ENCODE measurements around the gene VSIG10L. TPM values are rescaled to one million over a fixed set of nuclear protein-coding genes. Genes with fewer than 3 reads are reported as not detected.

The VSIG10L gene
- total and polyA plus RNA-seq, 4 experiments from 2014 or later = 0.17 to 0.26 (median 0.22) TPM; not detected in 1

DNA sequence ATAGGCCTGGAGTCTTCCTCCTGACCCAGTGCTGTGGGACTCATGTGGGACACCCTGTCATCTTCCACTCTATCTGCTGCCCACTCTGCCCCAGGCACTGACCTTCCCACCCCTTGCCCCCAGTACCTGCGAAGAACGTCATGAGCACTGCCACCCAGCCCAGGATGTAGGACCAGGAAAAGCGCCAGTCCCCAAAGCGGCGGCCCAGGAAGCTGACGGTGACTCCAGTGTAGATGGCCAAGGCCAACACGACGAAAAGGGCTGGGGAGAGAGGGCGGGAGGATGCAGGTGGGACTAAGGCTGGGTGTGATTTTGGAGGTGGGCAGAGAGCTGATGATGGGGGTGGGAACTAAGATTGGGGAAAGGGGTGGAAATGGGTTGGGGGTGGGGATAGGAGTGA is 38.4 kb upstream of the VSIG10L start:
- Mint-ChIP-seq H3K9me3 (peaks cover 0 to 7% (median 2%) of the 10 kb centered on the region in 8 donors), H3K36me3 (no peaks in the 10 kb centered on the region), H3K27ac (no peak overlapping the region), H3K27me3 (no peaks in the 10 kb centered on the region), H3K4me3 (no peak overlapping the region), H3K4me1 (peaks cover 11 to 21% (median 12%) of the 10 kb centered on the region in 4 donors)
- Histone ChIP-seq H3K27me3 (ENCODE audit: insufficient read depth, low read length) (no peaks in the 10 kb centered on the region), H3K9me3 (ENCODE audit: control insufficient read depth in 1 of 2, low read length in 2 of 2) (no peaks in the 10 kb centered on the region), H3K27ac (ENCODE audit: low read depth, low read length) (no peak overlapping the region), H3K4me3 (ENCODE audit: low read length in 2 of 2) (no peak overlapping the region), H3K4me1 (ENCODE audit: insufficient read depth, low read length) (peaks cover 11% of the 10 kb centered on the region), H3K36me3 (ENCODE audit: insufficient read depth, low read length) (no peaks in the 10 kb centered on the region)
- intact Hi-C loops (cut with micrococcal nuclease) = no loop called here
- CTCF ChIA-PET (ENCODE audit: partially characterized antibody) = no interaction called here
- no peak for DNase-seq
- POLR2A ChIA-PET (ENCODE audit: partially characterized antibody) = no interaction called here

DNA sequence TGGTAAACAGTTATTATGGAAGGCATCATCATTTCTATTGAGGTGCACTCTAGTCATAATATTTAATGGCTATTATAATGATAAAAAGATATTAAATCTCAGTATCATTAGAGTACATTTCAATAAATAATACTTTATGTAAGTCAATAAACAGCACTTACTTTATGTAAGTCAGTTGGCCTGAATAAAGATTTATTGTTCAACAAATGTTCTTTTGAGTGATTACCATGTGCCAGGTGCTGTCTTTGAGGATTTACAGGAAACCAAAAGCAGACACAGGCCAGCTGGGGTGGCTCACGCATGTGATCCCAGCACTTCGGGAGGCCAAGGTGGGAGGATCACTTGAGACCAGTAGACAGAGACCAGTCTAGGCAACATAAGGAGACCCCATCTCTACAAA is 35.5 kb upstream of the VSIG10L start:
- peaks cover 24 to 48% (median 35%) of the 10 kb centered on the region in 4 donors for H3K4me1 Mint-ChIP-seq
- POLR2A ChIA-PET (ENCODE audit: partially characterized antibody) = no interaction called here

GRCh38 chr19:51375504-51376221 is 33.7 kb upstream of the VSIG10L start:
- ChIA-PET CTCF (ENCODE audit: partially characterized antibody) (no interaction called here), POLR2A (ENCODE audit: partially characterized antibody) (interaction anchor here (0.7 kb wide), 1 partner anchor 8 kb away, joined by 3 read pairs; no protein-coding TSS in a partner anchor)
- no peaks in the 10 kb centered on the region for H3K27me3 ChIP-seq (ENCODE audit: insufficient read depth, low read length)
- Mint-ChIP-seq H3K27me3 (no peaks in the 10 kb centered on the region), H3K27ac (peak overlapping the region; percentile 49 to 86 (median 82)), H3K4me3 (peak overlapping the region in 7 of 8 donors; percentile 21 to 79 (median 42)), H3K36me3 (no peaks in the 10 kb centered on the region), H3K9me3 (peaks cover 0 to 2% (median 0%) of the 10 kb centered on the region in 8 donors), H3K4me1 (peaks cover 36 to 64% (median 49%) of the 10 kb centered on the region in 4 donors)
- intact Hi-C loops (cut with micrococcal nuclease) = no loop called here
- H3K36me3 ChIP-seq (ENCODE audit: insufficient read depth, low read length) = no peaks in the 10 kb centered on the region
- no peak overlapping the region for H3K4me3 ChIP-seq (ENCODE audit: low read length in 2 of 2)
- no peaks in the 10 kb centered on the region for H3K9me3 ChIP-seq (ENCODE audit: control insufficient read depth in 1 of 2, low read length in 2 of 2)
- H3K27ac ChIP-seq (ENCODE audit: low read depth, low read length) = no peak overlapping the region
- DNase-seq = peak in 3 of 5 donors; percentile 16 to 56 (median 34)
- peaks cover 54% of the 10 kb centered on the region for H3K4me1 ChIP-seq (ENCODE audit: insufficient read depth, low read length)

More for the DNA sequence above, 35.5 kb upstream of the VSIG10L start:
- peaks cover 0 to 7% (median 2%) of the 10 kb centered on the region in 8 donors for H3K9me3 Mint-ChIP-seq
- H3K27ac ChIP-seq (ENCODE audit: low read depth, low read length) = no peak overlapping the region
- intact Hi-C loops (cut with micrococcal nuclease) = no loop called here
- H3K4me3 Mint-ChIP-seq = no peak overlapping the region
- no peak overlapping the region for H3K4me3 ChIP-seq (ENCODE audit: low read length in 2 of 2)
- H3K36me3 Mint-ChIP-seq = no peaks in the 10 kb centered on the region
- H3K27me3 ChIP-seq (ENCODE audit: insufficient read depth, low read length) = no peaks in the 10 kb centered on the region
- no peaks in the 10 kb centered on the region for H3K9me3 ChIP-seq (ENCODE audit: control insufficient read depth in 1 of 2, low read length in 2 of 2)
- H3K27me3 Mint-ChIP-seq = no peaks in the 10 kb centered on the region
- H3K4me1 ChIP-seq (ENCODE audit: insufficient read depth, low read length) = peaks cover 37% of the 10 kb centered on the region
- no peaks in the 10 kb centered on the region for H3K36me3 ChIP-seq (ENCODE audit: insufficient read depth, low read length)
- CTCF ChIA-PET (ENCODE audit: partially characterized antibody) = no interaction called here
- DNase-seq = no peak
- no peak overlapping the region for H3K27ac Mint-ChIP-seq

DNA sequence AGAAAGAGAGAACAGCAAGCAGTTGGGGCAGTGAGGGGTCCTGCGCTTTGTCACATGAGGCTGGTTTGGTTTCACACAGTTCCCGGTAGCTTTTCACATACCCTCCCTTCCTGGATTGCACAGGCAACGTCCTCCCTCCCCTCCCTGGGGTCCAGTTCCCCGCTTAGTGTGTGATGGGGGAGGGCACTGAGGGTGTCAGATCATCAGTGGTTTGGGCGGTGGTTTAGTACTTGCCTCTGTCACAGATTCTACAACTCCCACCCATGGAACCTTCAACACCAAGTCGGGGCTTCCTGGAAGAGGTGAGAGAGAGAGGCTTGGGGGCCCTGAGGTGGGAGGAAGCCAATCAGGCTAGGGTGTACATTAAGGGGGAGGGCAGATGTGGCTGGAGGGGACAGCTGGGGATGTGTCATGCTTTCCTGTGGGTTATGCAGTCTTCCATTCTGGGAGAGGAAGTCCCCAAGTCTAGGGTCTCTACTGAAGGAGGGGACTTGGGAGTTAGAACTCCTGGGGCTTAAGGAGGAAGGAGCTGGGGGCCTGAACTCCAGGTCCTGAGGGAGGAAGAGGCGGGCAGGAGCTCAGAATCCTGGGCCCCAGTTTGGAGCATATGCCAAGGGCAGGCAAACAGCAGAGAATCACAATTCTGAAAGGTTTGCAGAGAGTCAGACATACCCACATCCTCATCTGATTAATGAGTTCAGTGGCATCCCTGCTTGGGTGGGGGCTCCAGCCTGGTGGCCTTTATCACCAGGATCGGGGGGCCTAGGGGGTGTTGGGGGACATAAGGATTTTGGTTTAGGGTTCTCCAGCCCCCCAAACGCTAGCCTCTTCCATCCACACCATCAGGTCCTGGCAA is 30.9 kb upstream of the VSIG10L start, which contains the start of gene NKG7:
NKG7 (minus strand) TSS at position 6 of the 856 bp plus-strand sequence. CDS start 119 bp downstream, outside the sequence.
- H3K27me3 ChIP-seq (ENCODE audit: insufficient read depth, low read length) = no peaks in the 10 kb centered on the region
- Mint-ChIP-seq H3K4me1 (peaks cover 44 to 79% (median 61%) of the 10 kb centered on the region in 4 donors), H3K36me3 (no peaks in the 10 kb centered on the region), H3K9me3 (no peaks in the 10 kb centered on the region), H3K27me3 (no peaks in the 10 kb centered on the region), H3K4me3 (peak within 1 kb of the TSS; percentile 7 to 78 (median 65)), H3K27ac (peak within 1 kb of the TSS; percentile 87 to 96 (median 92))
- POLR2A ChIA-PET (ENCODE audit: partially characterized antibody) = no interaction called here
- H3K9me3 ChIP-seq (ENCODE audit: control insufficient read depth in 1 of 2, low read length in 2 of 2) = no peaks in the 10 kb centered on the region
- H3K4me3 ChIP-seq (ENCODE audit: low read length in 2 of 2) = peak within 1 kb of the TSS; percentile 21 to 27
- H3K36me3 ChIP-seq (ENCODE audit: insufficient read depth, low read length) = no peaks in the 10 kb centered on the region
- H3K27ac ChIP-seq (ENCODE audit: low read depth, low read length) = peak within 1 kb of the TSS; percentile 66
- intact Hi-C loops (cut with micrococcal nuclease) = no loop called here
- DNase-seq = peak; percentile 45 to 87 (median 51)
- peaks cover 68% of the 10 kb centered on the region for H3K4me1 ChIP-seq (ENCODE audit: insufficient read depth, low read length)
- CTCF ChIA-PET (ENCODE audit: partially characterized antibody) = interaction anchor here (0.6 to 2.3 kb wide), 4 partner anchors 21 to 35 kb away, joined by 3 to 10 read pairs (median 3); no protein-coding TSS in a partner anchor

- intact Hi-C loops (cut with micrococcal nuclease) = no loop called here
- ChIA-PET POLR2A (ENCODE audit: partially characterized antibody) (interaction anchor here (0.5 kb wide), 1 partner anchor 144 kb away, joined by 3 read pairs; no protein-coding TSS in a partner anchor), CTCF (ENCODE audit: partially characterized antibody) (interaction anchor here (0.8 to 2.3 kb wide), 3 partner anchors 22 to 34 kb away, joined by 3 to 10 read pairs (median 3); no protein-coding TSS in a partner anchor)
- no peak for DNase-seq
- H3K36me3 ChIP-seq (ENCODE audit: insufficient read depth, low read length) = no peaks in the 10 kb centered on the region
- H3K4me1 ChIP-seq (ENCODE audit: insufficient read depth, low read length) = peaks cover 70% of the 10 kb centered on the region
- peaks cover 0 to 5% of the 10 kb centered on the region in 2 donors for H3K36me3 Mint-ChIP-seq
- H3K9me3 Mint-ChIP-seq = no peaks in the 10 kb centered on the region
- H3K4me3 ChIP-seq (ENCODE audit: low read length in 2 of 2) = peak overlapping the region; percentile 21 to 27
- H3K4me1 Mint-ChIP-seq = peaks cover 44 to 87% (median 67%) of the 10 kb centered on the region in 4 donors
- no peaks in the 10 kb centered on the region for H3K9me3 ChIP-seq (ENCODE audit: control insufficient read depth in 1 of 2, low read length in 2 of 2)
- H3K4me3 Mint-ChIP-seq = peak overlapping the region in 7 of 8 donors; percentile 7 to 78 (median 65)
- peak overlapping the region; percentile 66 for H3K27ac ChIP-seq (ENCODE audit: low read depth, low read length)
- no peaks in the 10 kb centered on the region for H3K27me3 Mint-ChIP-seq
- H3K27me3 ChIP-seq (ENCODE audit: insufficient read depth, low read length) = no peaks in the 10 kb centered on the region
- peak overlapping the region; percentile 79 to 96 (median 88) for H3K27ac Mint-ChIP-seq
These were observed 30.2 kb upstream of the VSIG10L start for GRCh38 chr19:51372021-51372648.

DNA sequence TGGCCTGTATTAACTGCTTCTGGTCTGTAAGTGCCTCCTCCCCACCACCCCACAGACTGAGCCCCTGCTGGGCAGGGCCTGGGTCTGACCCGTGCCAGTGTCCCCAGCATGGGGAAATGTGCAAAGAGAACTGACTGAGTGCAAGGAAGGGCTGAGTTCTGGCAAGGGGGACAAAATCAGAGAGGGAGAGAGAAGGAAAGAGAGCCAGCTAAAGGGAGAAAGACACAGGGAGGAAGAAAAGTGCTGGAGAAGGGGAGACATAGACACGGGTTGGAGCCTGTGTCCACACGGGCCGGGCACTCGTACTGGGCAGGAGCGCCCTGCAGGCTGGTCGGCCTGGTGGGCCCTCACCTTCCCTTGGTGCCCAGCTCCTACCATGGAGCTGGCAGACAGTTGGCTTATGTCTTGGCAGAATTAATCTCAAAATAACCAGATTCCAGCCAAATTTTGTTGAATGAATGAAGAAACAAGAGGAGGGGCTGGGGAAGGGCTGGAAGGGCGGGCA is 29.3 kb upstream of the VSIG10L start:
- Mint-ChIP-seq H3K4me3 (peak overlapping the region; percentile 3 to 78 (median 65)), H3K4me1 (peaks cover 45 to 90% (median 67%) of the 10 kb centered on the region in 4 donors), H3K9me3 (no peaks in the 10 kb centered on the region), H3K27me3 (no peaks in the 10 kb centered on the region), H3K27ac (peak overlapping the region; percentile 31 to 92 (median 79)), H3K36me3 (peaks cover 0 to 9% of the 10 kb centered on the region in 2 donors)
- ChIA-PET CTCF (ENCODE audit: partially characterized antibody) (interaction anchor here (1.3 to 2.3 kb wide), 2 partner anchors 17 to 27 kb away, joined by 3 to 10 read pairs; no protein-coding TSS in a partner anchor), POLR2A (ENCODE audit: partially characterized antibody) (no interaction called here)
- intact Hi-C loops (cut with micrococcal nuclease) = no loop called here
- Histone ChIP-seq H3K4me1 (ENCODE audit: insufficient read depth, low read length) (peaks cover 74% of the 10 kb centered on the region), H3K27me3 (ENCODE audit: insufficient read depth, low read length) (no peaks in the 10 kb centered on the region), H3K27ac (ENCODE audit: low read depth, low read length) (peak overlapping the region; percentile 66), H3K36me3 (ENCODE audit: insufficient read depth, low read length) (no peaks in the 10 kb centered on the region), H3K9me3 (ENCODE audit: control insufficient read depth in 1 of 2, low read length in 2 of 2) (no peaks in the 10 kb centered on the region), H3K4me3 (ENCODE audit: low read length in 2 of 2) (no peak overlapping the region)
- DNase-seq = no peak
